Measurements from ENCODE around the gene MICAL3. TPM values are rescaled to one million over a fixed set of nuclear protein-coding genes. Genes with fewer than 3 reads are reported as not detected.
"Not testable (repeated sequence)": the region's sequence is repeated elsewhere in the genome, so short reads cannot be mapped to it uniquely, and the experiment has no call there.

Gene MICAL3
- polyA plus RNA-seq, 5 donors = 40.9 to 64.0 (median 52.8) TPM

DNA sequence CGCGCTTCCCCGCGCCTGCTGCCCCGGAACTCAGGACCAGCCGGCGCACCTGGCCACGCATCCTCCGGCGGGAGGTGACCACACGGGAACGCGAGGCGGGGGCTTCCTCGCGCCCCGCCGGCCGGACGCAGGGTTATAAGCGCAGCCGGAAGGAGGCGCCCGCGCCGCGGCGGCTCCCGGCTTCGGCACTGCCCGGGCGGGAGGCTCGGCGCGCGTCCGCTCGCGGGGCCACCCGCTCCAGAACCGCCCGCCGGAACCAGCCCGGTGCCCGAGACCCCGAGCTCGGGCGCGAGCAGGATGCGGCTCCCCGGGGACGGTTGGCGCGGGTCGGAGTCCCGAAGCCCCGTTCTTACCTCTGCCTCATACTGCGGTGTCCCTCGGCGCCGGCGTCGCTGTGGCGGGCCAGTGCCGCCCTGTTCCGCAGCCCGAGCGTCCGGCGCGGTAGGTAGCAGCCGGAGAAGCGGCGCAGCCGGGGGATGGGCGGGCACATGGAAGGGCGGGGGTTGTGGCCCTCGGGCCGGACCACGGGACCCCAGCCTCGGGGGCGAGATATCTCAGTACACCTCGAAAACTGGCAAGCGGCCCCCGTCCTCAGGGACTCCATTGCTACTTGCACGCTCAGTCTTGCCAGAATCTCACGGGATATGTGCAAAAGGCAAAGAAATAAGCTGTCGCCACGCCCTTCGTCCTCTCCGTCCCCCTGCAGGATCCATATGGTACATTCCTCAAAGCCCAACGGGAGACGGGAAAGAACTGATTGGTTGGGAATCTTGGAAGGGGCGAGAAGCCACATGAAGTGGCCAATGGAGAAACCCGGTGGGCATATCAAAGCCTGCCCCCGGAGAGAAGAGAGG, 23.1 kb downstream of the MICAL3 start:
- peak; percentile 94 to 95 for DNase-seq

DNA sequence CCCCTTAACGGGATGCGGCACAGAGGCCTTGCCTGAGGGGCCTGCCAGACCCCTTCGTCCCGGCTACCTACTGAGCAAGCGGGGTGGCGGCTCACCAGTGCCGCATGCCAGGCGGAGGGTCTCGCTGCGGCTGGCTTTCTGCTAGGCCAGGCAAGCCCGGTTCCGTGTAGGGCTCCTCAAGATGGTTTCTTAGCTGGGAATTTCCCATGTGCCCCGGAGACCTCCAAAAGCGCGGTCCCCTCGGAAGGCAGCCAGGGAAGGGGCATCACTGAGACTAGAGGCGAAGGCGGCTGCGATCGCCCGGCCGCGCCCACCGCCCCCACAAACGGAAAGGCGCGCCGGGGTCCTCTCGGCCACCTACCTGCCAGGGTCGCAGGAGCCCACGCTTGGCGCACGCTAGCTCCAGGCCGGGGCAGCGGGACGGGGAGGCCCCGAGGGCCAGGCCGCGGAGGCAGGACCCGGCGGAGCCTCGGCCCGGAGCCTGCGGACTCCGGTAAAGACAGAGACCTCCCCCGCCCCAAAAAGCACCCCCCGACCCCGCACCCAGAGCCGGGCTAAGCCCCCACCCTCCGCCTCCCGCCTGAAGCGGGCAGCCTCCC, 23.8 kb downstream of the MICAL3 start:
- peak in 1 of 2 donors; percentile 16 for DNase-seq

DNA sequence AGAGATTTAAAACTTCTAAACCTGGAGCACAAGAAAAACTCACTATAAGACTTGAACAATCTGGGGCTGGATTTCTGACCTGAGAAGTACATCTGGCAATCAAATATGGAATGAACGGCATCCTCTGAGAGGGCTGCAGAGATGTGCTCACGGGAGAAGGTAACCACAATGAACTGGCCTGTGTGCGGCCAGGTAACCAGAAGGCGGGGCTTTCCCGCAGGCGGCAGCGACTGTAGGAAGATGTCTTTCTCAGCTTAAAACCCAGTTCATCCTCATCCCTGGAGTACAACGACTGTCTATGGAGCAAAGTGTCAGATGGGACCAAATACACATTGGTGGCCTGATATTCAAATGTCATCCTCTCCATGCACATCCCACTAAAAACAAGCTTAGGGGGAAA, 24.5 kb downstream of the MICAL3 start:
- no peak for DNase-seq

DNA sequence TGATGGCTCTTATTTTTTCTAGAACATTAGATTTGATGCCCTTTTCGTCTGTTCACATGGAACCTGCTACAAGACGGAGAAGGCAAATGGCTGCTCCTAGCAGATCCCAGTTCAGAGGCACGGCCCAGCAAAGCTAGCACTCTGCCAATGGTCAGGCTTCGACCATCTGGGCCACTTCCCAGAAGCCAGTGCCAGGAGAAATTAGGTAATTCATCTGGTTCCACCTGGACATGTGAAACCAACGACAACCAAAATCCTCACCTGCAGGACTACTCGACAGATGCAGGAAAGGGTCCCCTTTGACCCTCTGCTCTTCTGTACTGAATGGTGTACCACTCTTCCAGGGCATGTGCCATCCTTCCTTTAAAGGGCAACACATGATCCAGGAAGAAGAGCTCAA, 25.4 kb downstream of the MICAL3 start:
- no peak for DNase-seq

DNA sequence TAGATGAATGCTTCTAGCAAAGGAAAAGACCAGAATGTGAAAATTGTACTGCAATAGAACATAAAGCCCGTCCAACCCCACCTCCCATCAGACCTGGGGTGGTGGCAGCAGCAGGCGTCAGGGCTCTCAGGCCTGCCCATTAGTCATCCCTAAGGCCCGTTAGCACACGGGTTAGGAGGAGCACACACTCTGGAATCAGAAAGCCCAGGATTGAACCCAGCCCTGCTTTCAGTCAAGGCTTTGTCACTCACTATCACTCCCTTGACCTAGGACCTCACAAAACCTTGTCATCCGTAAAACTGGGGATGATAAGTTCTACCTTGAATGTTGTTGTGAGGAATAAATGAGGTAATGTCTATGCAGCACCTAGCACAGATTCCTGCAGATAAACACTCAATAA, 26.9 kb downstream of the MICAL3 start:
- no peak for DNase-seq

DNA sequence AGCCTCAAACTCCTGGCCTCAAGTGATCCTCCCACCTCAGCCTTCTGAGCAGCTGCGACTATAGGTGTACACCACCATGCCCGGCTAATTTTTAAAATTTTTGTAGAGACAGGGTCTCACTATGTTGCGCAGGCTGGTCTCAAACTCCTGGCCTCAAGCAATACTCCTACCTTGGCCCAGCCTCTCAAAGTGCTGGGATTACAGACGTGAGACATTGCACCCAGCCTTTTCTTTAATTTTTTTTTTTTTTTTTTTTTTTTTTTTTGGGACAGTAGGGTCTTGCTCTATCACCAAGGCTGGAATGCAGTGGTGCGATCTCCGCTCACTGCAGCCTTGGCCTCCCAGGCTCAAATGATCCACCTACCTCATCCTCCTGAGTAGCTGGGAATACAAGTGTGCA, 29.1 kb downstream of the MICAL3 start:
- not testable (repeated sequence) for DNase-seq

DNA sequence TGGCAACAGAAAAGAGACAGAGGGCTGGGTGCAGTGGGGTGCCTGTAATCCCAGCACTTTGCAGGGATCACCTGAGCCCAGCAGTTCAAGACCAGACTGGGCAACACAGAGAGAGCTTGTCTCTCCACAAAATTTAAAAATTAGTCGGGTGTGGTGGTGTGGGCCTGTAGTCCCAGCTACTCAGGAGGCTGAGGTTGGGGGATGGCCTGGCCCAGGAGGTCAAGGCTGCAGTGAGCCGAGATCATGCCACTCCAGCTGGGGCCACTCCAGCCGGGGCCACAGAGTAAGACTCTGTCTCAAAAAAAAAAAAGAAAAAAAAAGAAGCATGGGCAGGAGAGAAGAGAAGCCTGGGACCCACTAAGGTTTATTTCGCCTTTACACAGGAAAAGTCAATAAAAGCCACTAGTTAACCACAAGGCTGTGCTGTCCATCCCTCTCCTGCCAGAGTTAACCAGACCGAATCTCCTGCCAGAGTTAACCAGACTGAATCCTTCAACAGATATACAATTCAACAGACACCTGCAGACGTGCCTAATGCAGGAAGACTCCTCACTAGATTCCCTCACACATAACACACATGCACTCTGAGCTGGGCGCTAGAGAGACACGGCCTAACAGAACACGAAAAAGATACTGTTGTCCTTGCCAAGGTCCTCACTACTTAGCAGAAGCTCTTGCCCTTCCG, 29.8 kb downstream of the MICAL3 start:
- DNase-seq = no peak

DNA sequence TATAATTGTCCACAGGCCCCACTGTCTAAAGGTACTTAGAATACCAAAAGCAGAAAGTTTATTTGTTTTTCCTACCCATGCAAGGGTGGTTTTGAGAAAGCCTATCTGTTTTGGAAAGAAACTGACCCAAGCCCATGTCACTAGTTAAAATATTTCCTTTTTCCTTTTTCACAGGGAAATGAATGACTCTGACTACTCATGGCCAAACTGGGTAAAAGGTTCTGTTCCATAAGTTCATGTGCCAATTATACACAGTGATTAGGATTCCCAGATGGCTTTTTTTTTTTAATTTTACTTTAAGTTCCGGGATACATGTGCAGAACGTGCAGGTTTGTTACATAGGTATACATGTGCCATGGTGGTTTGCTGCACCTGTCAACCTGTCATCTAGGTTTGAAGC, 31.4 kb downstream of the MICAL3 start:
- not testable (repeated sequence) for DNase-seq

DNA sequence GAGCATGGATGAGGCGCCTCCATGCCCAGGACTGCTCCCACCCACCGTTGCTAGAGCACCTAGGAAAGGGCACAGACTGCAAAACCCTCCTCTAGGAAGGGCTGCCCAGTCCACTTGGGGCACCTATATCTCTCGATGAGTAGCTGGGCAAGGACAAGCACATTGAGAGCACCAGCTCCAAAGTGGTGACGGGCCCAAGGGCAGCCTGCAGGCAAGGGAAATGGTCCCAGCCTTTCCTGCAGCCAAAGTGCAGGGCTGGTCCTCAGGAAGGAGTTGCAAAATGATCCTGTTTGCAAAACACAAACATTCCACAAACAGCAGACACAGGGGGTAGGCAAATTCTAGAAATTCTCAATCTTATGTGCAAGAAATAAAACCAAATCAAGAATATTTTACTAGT, 32.4 kb downstream of the MICAL3 start:
- DNase-seq = not testable (repeated sequence)

DNA sequence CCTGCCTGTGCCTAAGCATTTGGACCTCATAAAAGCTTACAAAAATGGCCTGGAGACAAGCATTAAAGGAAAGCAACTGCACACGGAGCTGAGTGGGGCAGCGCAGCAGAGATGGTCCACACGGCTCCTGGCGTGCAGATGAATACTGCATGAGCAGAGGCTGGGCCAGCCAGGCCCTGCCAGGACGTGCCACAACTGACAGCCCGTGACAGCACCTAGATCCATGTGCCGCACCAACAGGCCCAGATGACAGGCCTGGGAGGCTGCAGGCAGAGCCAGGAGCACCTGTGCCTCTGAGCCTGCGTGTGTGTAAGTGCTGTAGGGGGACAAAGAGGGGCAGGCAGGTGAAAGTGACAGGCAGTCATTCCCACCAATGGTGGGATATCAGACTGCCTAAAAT, 33.4 kb downstream of the MICAL3 start:
- DNase-seq = no peak

DNA sequence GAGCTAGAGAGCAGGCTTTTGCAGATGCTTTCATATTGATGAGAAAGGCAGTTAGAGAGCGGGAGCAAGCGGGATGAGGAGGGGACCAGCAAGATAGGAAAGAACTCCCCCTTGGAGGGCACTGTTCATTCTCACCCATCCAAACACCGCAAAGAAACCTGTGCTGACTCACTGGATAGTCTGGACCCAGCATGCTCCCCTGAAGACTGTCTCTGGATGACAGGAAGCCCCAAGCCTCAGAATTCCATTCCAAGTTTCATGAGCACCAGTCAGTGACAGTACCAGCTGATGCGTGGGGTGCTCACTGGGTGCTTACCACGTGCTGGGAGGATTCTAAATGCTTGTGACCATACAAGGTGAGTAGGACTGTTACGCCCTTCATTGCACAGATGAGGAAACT, 34.2 kb downstream of the MICAL3 start:
- no peak for DNase-seq

DNA sequence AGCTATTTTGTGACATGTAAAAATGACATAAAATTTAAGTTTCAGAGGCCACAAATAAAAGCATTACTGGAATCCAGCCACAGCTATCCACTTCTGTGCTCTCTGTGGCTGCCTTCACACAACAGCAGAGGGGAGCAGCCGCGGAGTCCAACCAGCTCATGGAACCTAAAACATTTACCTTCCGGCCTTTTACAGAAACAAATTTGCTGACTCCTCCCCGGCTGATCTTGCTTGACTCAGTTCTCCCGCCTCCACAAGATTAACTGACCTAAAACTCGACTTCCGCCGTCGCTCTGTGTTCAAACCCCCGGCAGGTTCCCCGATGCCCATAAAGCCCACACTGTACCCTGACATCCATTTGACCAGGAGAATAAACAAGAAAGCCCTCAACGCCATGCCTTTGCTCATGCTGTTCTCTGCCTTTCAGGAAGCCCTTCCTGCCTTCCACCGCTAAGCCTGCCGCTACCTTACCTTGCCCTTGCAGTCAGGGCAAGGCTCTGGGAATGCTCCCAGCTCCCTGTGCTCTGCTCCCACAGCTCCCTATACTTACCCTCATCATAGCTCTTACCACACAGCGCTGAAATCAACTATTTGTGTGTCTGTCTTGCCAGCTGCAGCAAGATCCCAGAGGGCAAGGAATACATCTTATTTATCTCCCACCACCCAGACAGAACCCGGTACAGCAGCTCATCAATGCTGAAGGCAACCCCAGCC, 35.4 kb downstream of the MICAL3 start:
- DNase-seq = no peak

DNA sequence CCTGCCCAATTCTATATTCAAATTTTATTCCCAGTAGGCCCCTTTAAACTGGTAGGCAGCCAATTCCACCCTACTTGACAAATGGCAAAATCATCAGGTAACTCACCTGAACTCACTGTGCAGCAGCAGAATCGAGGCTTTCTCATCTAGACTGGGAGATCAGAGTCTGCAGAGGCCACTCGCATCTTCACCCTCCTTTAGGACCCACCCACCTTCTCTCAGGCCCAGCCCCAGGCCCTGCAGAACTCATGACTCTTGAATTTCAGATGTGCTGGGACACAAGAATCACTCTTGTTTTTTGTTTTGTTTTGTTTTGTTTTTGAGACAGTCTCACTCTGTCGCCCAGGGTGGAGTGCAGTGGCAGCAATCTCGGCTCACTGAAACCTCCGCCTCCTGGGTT, 38.8 kb downstream of the MICAL3 start:
- no peak for DNase-seq

DNA sequence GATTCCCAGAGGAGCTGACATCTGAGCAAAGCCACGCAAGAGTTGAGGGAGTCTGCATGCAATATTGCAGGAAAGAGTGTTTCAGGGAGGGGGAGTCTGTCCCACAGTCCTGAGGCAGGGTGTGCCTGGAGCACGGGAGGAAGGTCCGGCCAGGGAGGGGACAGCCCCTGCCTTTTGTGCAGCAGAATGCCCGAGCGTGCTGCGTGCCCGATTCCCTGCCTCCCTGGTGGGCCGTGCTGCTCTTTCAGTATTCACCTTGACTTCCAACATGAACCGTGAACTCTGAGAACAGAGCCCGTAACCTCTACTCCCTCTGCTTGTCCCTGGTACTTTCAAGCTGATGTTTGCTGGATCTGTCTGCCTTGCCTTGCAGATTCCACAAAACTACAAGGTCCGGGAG, 39.3 kb downstream of the MICAL3 start:
- not testable (repeated sequence) for DNase-seq

DNA sequence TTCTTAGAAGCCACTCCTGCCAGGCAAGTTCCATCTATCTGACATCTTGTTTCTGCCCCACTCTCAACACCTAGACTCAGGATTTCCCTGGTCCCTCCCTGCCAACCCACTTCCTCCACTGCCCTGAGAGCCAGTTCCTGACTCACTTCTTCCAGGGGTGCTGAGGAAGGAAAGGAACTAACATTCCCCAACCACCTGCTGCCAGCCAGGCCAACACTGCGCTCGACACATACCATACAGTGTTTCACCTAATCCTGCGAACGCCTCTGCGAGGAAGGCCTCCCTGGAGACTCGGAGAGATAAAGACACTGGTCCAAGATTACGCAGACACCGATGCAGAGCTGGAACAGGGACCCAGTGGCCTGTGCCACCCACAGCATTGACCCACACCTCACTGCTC, 40.2 kb downstream of the MICAL3 start:
- DNase-seq = no peak

DNA sequence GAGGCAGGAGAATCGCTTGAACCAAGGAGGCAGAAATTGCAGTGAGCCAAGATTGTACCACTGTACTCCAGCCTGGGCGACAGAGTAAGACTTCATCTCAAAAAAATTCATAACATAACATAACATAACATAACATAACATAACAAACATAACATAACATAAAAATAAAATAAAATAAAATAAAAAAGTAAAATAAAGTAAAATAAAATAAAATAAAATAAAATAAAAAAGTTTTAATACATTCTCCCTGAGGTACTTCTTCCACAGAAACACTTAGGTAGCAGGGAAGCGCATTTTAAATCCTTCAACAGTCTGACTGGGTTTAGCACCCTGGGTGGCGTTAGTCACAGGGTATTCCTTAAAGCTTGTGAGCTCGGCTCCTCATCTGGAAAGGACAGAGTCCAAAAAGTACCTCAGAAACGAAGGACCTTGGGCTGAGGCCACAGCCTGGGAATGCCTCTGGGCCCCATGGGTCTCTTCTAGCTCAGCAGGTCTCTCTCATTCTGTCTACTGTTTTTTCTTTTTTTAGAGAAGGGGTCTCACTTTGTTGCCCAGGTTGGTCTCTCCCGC, 41.7 kb downstream of the MICAL3 start:
- no peak for DNase-seq

DNA sequence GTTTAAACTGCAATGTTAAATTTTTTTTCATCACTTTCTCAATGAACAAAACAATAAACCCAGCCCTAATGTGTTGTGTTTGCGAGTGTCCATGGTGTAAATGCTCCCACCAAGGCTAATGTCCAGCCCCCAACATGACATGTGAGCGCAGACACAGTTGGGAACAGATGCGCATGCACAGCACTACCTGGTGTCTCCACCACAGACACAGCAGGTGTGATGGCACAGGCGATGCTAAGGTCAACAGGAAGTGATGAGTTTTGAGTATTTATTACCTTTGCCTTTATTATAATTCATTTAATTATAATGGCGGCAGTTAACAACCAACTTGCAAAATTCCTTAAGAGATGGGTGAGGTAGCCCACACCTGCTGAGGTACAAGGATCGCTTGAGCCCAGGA, 42.9 kb downstream of the MICAL3 start:
- no peak for DNase-seq

DNA sequence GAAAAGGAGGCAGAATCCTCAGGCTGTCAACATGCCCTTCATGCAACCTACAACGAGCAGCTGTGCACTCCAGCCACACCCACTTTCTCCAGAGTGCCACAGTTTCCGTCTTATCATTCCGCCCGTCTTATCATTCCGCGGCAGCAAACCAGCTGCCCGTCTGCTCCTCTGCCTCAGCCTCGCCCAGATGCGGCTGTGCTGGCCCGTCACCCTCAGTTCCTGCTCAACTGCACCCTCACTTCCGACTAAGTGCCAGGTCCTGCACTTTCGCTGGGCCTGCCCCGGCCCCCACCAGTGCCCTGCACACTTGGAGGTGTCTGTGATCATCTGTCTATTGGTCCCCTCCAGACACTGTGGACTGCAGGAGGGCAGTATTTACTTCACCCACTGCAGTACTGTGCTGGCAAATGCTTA, 43.7 kb downstream of the MICAL3 start:
- DNase-seq = no peak

DNA sequence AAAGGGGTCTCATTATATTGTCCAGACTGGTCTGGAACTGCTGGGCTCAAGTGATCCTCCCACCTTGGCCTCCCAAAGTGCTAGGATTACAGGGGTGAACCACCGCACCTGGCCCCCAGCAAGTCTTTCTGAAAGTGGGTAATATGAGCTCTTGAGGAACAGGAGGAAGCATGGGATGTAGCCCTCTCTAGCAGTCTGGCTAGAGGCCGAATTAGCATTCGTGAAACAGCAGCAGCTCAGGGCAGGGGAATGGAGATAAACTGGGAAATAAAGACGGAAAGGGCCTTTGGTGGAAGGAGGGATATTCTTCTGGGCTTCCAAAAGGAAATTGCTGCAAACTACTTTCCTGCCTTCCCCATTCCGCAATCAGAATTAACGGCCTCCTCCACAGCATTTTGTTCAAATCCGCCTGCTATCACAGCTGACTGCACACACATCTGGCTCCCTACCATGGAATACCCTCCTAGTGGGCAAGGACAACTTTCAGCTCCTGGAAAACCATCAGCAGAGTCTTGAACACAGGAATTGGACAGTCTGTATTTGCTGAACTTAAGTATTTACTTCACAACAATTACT, 44.3 kb downstream of the MICAL3 start:
- no peak for DNase-seq

DNA sequence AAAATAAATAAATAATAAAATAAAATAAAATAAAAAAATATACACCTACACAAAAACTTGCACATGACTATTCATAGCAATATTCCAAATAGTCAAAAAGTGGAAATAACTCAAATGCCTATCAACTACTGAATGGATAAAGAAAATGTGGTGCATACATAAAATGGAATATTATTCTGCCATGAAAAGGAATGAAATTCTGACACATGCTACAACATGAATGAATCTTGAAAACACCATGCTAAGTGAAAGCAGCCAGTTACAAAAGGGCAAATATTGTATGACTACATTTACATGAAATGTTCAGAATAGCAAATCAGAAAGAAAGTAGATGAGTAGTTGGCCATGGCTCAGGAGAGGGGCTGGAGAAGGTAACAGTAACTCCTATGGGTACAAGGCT, 46.3 kb downstream of the MICAL3 start:
- DNase-seq = no peak

DNA sequence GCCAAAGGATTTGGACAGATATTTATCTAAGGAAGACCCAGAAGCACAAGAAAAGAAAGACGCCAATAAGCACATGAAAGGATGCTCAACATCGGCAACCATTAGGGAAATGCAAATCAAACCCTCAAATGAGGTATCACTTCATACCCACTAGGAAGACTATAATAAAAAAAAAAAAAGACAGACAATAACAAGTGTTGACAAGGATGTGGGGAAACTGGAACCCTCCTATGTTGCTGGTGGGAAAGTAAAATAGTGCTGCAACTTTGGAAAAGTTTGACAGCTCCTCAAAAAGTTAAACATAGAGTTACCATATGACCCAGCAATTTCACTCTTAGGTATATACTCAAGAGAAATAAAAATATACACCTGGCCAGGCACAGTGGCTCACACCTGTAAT, 47.0 kb downstream of the MICAL3 start:
- no peak for DNase-seq

DNA sequence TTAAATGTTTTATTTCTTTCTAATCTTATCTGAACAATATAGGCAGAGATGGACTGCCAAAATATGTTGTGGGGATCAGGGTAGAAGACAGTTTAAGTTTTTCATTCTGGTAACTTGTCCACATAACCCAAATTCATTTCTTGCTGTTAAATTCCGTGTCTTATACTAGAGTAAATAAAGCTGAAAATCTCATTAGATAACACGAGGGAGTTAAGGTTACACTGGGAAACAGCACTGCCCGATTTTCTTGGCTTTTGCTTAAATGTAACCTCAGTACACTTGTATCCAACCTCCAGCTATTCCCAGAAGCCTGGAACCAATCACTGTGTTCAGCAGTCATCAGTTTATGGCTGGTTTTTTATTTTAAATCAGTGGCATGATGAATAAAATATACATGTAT, 48.2 kb downstream of the MICAL3 start:
- no peak for DNase-seq

Measured in right lung (tissue), 5 donors.